Measurements from ENCODE around the gene TMEM164. TPM values are rescaled to one million over a fixed set of nuclear protein-coding genes. Genes with fewer than 3 reads are reported as not detected.

TMEM164 gene
- total and polyA plus RNA-seq, 2 of the 4 experiments (the other 2 are of a cell fraction): 6.3 to 7.1 TPM

DNA sequence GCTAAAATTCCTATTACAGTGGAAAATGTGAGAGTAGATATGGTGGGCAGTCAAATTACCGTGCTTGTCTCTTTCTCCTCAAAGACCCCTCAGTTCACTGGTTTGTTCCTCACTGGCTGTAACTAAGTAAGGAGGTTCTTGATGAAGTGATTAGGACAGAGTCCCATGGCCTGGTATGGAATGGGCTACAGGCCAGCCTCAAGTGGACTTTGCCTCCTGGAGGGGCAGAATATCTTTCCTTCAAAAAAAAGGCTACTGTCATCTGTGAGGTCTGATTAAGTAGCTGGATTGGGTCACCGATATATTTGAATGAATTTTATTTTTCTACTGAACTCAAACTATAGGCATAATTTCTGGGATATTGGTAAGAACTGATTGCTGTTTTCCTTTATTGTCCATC, 38.5 kb upstream of the TMEM164 start:
- DNase-seq (no peak), ATAC-seq (ENCODE audit: low read depth) (no peak)
- Histone ChIP-seq H3K9me3 (ENCODE audit: control insufficient read depth, insufficient read depth, low read length) (no peaks in the 10 kb centered on the region), H3K4me3 (ENCODE audit: insufficient read depth, low read depth, low read length) (no peak overlapping the region), H3K4me2 (ENCODE audit: low read depth, low read length) (no peak overlapping the region), H2BK20ac (ENCODE audit: low read depth, low read length) (no peak overlapping the region), H4K8ac (ENCODE audit: low read depth in 2 of 2, low read length in 2 of 2) (no peak overlapping the region), H2AK9ac (replicated peaks; ENCODE audit: low read depth, low read length, poor library complexity) (no peak overlapping the region), H3K36me3 (ENCODE audit: control insufficient read depth, insufficient read depth, low read length) (no peaks in the 10 kb centered on the region), H3K27ac (ENCODE audit: insufficient read depth, low read length) (no peak overlapping the region), H3K18ac (ENCODE audit: low read depth, low read length) (no peak overlapping the region), H2AK5ac (ENCODE audit: low read depth, low read length) (no peak overlapping the region), H3K79me1 (ENCODE audit: low read depth in 1 of 2, low read length in 2 of 2) (no peaks in the 10 kb centered on the region), H2BK15ac (ENCODE audit: low read depth, low read length) (no peak overlapping the region), H4K5ac (ENCODE audit: low read depth, low read length) (no peak overlapping the region), H3K23ac (ENCODE audit: low read depth, low read length) (no peak overlapping the region), H3K14ac (replicated peaks; ENCODE audit: low read depth, low read length) (no peak overlapping the region), H3K9me1 (ENCODE audit: insufficient read depth, low read length) (no peaks in the 10 kb centered on the region), H3K56ac (ENCODE audit: extremely low read depth, insufficient read depth, low read length) (no peak overlapping the region), H2AFZ (replicated peaks; ENCODE audit: low read length, poor library complexity) (no peak overlapping the region), H4K91ac (ENCODE audit: insufficient read depth, low read depth, low read length) (no peak overlapping the region), H3K4ac (ENCODE audit: low read depth, low read length) (no peak overlapping the region), H2BK120ac (ENCODE audit: low read depth, low read length) (no peak overlapping the region), H3K9ac (ENCODE audit: low read depth, low read length) (no peak overlapping the region), H4K20me1 (ENCODE audit: insufficient read depth, low read length) (no peaks in the 10 kb centered on the region), H3K4me1 (ENCODE audit: control insufficient read depth, insufficient read depth, low read length) (no peaks in the 10 kb centered on the region), H3K27me3 (ENCODE audit: control insufficient read depth, insufficient read depth, low read length) (peaks cover 23% of the 10 kb centered on the region), H2BK5ac (ENCODE audit: low read depth, low read length, poor library complexity, severe bottlenecking) (no peak overlapping the region)
- intact Hi-C loops (cut with micrococcal nuclease): no loop called here
- dilution Hi-C loops (cut with HindIII; ENCODE audit: low sequenced_read_pairs, unreplicated experiment): no loop called here
- WGBS, 2 experiments (ENCODE audit: extremely low coverage in 2 of 2, insufficient read length in 1 of 2): no CpG with 5 or more reads among the region's 2 CpGs
- TF ChIP-seq, protein P1, sequence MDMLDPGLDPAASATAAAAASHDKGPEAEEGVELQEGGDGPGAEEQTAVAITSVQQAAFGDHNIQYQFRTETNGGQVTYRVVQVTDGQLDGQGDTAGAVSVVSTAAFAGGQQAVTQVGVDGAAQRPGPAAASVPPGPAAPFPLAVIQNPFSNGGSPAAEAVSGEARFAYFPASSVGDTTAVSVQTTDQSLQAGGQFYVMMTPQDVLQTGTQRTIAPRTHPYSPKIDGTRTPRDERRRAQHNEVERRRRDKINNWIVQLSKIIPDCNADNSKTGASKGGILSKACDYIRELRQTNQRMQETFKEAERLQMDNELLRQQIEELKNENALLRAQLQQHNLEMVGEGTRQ (IDR thresholded peaks at IDR 0.05; ENCODE audit: low read depth, low read length): no peak
- TF ChIP-seq RAD21 (IDR thresholded peaks at IDR 0.05; ENCODE audit: low read length) (no peak), MAZ (IDR thresholded peaks at IDR 0.05; ENCODE audit: borderline replicate concordance, low read depth, low read length) (no peak), NFE2L2 (IDR thresholded peaks at IDR 0.05; ENCODE audit: low read depth, low read length) (no peak), RFX5 (IDR thresholded peaks at IDR 0.05; ENCODE audit: low read depth, low read length) (no peak), FOS (IDR thresholded peaks at IDR 0.05; ENCODE audit: low read depth, low read length) (no peak), POLR2A (IDR thresholded peaks at IDR 0.05; ENCODE audit: low read depth, low read length) (no peak), SMC3 (IDR thresholded peaks at IDR 0.05; ENCODE audit: low read depth, low read length) (no peak), RCOR1 (IDR thresholded peaks at IDR 0.05; ENCODE audit: insufficient replicate concordance, low read length) (no peak), CHD1 (IDR thresholded peaks at IDR 0.05; ENCODE audit: low read depth, low read length) (no peak), CEBPB (IDR thresholded peaks at IDR 0.05; ENCODE audit: low read depth, low read length) (no peak), MAFK (IDR thresholded peaks at IDR 0.05; ENCODE audit: low read depth, low read length) (no peak), MXI1 (IDR thresholded peaks at IDR 0.05; ENCODE audit: borderline replicate concordance, low read depth, low read length) (no peak), BHLHE40 (IDR thresholded peaks at IDR 0.05; ENCODE audit: low read depth, low read length) (no peak)
- TF ChIP-seq, protein P2, sequence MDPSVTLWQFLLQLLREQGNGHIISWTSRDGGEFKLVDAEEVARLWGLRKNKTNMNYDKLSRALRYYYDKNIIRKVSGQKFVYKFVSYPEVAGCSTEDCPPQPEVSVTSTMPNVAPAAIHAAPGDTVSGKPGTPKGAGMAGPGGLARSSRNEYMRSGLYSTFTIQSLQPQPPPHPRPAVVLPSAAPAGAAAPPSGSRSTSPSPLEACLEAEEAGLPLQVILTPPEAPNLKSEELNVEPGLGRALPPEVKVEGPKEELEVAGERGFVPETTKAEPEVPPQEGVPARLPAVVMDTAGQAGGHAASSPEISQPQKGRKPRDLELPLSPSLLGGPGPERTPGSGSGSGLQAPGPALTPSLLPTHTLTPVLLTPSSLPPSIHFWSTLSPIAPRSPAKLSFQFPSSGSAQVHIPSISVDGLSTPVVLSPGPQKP (IDR thresholded peaks at IDR 0.05; ENCODE audit: borderline replicate concordance, low read depth, low read length): no peak
- TF ChIP-seq, protein P3, sequence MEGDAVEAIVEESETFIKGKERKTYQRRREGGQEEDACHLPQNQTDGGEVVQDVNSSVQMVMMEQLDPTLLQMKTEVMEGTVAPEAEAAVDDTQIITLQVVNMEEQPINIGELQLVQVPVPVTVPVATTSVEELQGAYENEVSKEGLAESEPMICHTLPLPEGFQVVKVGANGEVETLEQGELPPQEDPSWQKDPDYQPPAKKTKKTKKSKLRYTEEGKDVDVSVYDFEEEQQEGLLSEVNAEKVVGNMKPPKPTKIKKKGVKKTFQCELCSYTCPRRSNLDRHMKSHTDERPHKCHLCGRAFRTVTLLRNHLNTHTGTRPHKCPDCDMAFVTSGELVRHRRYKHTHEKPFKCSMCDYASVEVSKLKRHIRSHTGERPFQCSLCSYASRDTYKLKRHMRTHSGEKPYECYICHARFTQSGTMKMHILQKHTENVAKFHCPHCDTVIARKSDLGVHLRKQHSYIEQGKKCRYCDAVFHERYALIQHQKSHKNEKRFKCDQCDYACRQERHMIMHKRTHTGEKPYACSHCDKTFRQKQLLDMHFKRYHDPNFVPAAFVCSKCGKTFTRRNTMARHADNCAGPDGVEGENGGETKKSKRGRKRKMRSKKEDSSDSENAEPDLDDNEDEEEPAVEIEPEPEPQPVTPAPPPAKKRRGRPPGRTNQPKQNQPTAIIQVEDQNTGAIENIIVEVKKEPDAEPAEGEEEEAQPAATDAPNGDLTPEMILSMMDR (conservative IDR thresholded peaks at IDR 0.05; ENCODE audit: low read depth, low read length): no peak
- POLR2A ChIA-PET (ENCODE audit: unreplicated experiment): no interaction called here
- in situ Hi-C loops (cut with MboI; ENCODE audit: low sequenced_read_pairs): no loop called here
- no TSS peak for BruUV-seq (replicated peaks)
- CTCF ChIA-PET: no interaction called here

Measured in IMR-90 (cell line).